Measurements from ENCODE around the gene OLFML1.

The OLFML1 gene

GRCh38 chr11:7473717-7474116 lies 11.6 kb upstream of the OLFML1 start:
- FAIRE-seq, result no peak
- DNase-seq (ENCODE audit: low spot score), result no peak

- no peak for FAIRE-seq
- no peak for DNase-seq (ENCODE audit: low spot score)
Measured at GRCh38 chr11:7480113-7480512, 5.2 kb upstream of the OLFML1 start.

GRCh38 chr11:7484131-7484530 lies 1.2 kb upstream of the OLFML1 start:
- no peak for FAIRE-seq
- no peak for DNase-seq (ENCODE audit: low spot score)

- FAIRE-seq (no peak), DNase-seq (ENCODE audit: low spot score) (no peak)
Measured at GRCh38 chr11:7484645-7485044, 661 bp upstream of the OLFML1 start.

GRCh38 chr11:7486098-7486780 lies 933 bp downstream of the OLFML1 start:
- DNase-seq (ENCODE audit: low spot score) (no peak), FAIRE-seq (no peak)

GRCh38 chr11:7486781-7487140 lies 1.5 kb downstream of the OLFML1 start:
- no peak for FAIRE-seq
- DNase-seq (ENCODE audit: low spot score), result no peak

GRCh38 chr11:7487360-7487759 lies 2.1 kb downstream of the OLFML1 start:
- DNase-seq (ENCODE audit: low spot score) (no peak), FAIRE-seq (no peak)

GRCh38 chr11:7488681-7489080 lies 3.4 kb downstream of the OLFML1 start:
- DNase-seq (ENCODE audit: low spot score), result no peak
- FAIRE-seq, result no peak

GRCh38 chr11:7489376-7489775 lies 4.1 kb downstream of the OLFML1 start:
- no peak for DNase-seq (ENCODE audit: low spot score)
- FAIRE-seq, result no peak

GRCh38 chr11:7490054-7490453 lies 4.7 kb downstream of the OLFML1 start:
- DNase-seq (ENCODE audit: low spot score) (peak; percentile 64), FAIRE-seq (no peak)

- FAIRE-seq (no peak), DNase-seq (ENCODE audit: low spot score) (peak; percentile 10)
Measured at GRCh38 chr11:7490535-7490934, 5.2 kb downstream of the OLFML1 start.

- DNase-seq (ENCODE audit: low spot score), result no peak
- FAIRE-seq, result no peak
Measured at GRCh38 chr11:7492253-7492652, 6.9 kb downstream of the OLFML1 start.

GRCh38 chr11:7493670-7494069 lies 8.4 kb downstream of the OLFML1 start:
- FAIRE-seq (no peak), DNase-seq (ENCODE audit: low spot score) (no peak)

- DNase-seq (ENCODE audit: low spot score), result no peak
- no peak for FAIRE-seq
Measured at GRCh38 chr11:7494086-7494745, 8.9 kb downstream of the OLFML1 start.

- FAIRE-seq (no peak), DNase-seq (ENCODE audit: low spot score) (no peak)
Measured at GRCh38 chr11:7495882-7496551, 10.7 kb downstream of the OLFML1 start.

GRCh38 chr11:7498193-7498592 lies 12.9 kb downstream of the OLFML1 start:
- FAIRE-seq, result no peak
- no peak for DNase-seq (ENCODE audit: low spot score)

- FAIRE-seq, result no peak
Measured at GRCh38 chr11:7499081-7499480, 13.8 kb downstream of the OLFML1 start.

GRCh38 chr11:7500251-7500650 lies 14.9 kb downstream of the OLFML1 start:
- FAIRE-seq (no peak), DNase-seq (ENCODE audit: low spot score) (no peak)

More at GRCh38 chr11:7499081-7499480, 13.8 kb downstream of the OLFML1 start:
- no peak for DNase-seq (ENCODE audit: low spot score)

GRCh38 chr11:7501251-7501650 lies 15.9 kb downstream of the OLFML1 start:
- no peak for FAIRE-seq
- DNase-seq (ENCODE audit: low spot score), result no peak

GRCh38 chr11:7501894-7502293 lies 16.6 kb downstream of the OLFML1 start:
- DNase-seq (ENCODE audit: low spot score), result no peak
- no peak for FAIRE-seq

- DNase-seq (ENCODE audit: low spot score) (no peak), FAIRE-seq (no peak)
Measured at GRCh38 chr11:7506243-7506642, 20.9 kb downstream of the OLFML1 start.

- no peak for DNase-seq (ENCODE audit: low spot score)
- FAIRE-seq, result no peak
Measured at GRCh38 chr11:7508087-7508486, 22.8 kb downstream of the OLFML1 start.

- FAIRE-seq (no peak), DNase-seq (ENCODE audit: low spot score) (no peak)
Measured at GRCh38 chr11:7509966-7510365, 24.7 kb downstream of the OLFML1 start.
